Keratinocyte (primary cell): ENCODE data around the gene PDGFRA. TPM values are rescaled to one million over a fixed set of nuclear protein-coding genes. Genes with fewer than 3 reads are reported as not detected.
A peak's percentile ranks its signal among the peaks of the same experiment; 100 is the strongest.

Experiments
- DNase-seq: peaks from one replicate; pipeline ENCODE4 v3.0.0-alpha.2; 2011; ENCODE audit warnings: low read depth, missing footprints, low spot score
- FAIRE-seq: peaks from 2 replicates; lab custom pipeline; 2011; peaks lifted over from hg19 to GRCh38; lab: Jason Lieb, UNC
- H2AFZ ChIP-seq: 2 replicates; pipeline ENCODE4 v1.6.0; 2012; ENCODE audit warnings: low read length, control low read depth, inconsistent platforms; ENCODE audit not compliant: control insufficient read depth
- H3K27ac ChIP-seq: 2 replicates; pipeline ENCODE4 v1.5.1; 2011; ENCODE audit warnings: low read length; ENCODE audit not compliant: control insufficient read depth, insufficient read depth
- H3K27me3 ChIP-seq: 3 replicates; pipeline ENCODE4 v1.6.0; 2011; ENCODE audit warnings: low read length; ENCODE audit not compliant: control insufficient read depth, insufficient read depth; ENCODE audit errors: extremely low read depth
- H3K36me3 ChIP-seq, 2 experiments: 2 replicates in 1 of 2; 3 replicates in 1 of 2; pipeline ENCODE4 v1.5.1; 2011; ENCODE audit warnings: low read length in 2 of 2, mild to moderate bottlenecking in 1 of 2; ENCODE audit not compliant: control insufficient read depth in 2 of 2, insufficient read depth in 2 of 2; ENCODE audit errors: extremely low read depth in 1 of 2
- H3K4me1 ChIP-seq: 3 replicates; pipeline ENCODE4 v1.5.1; 2011; ENCODE audit warnings: low read length; ENCODE audit not compliant: control insufficient read depth, insufficient read depth; ENCODE audit errors: extremely low read depth
- H3K4me2 ChIP-seq: 3 replicates; pipeline ENCODE4 v1.6.0; 2011; ENCODE audit warnings: low read depth, low read length; ENCODE audit not compliant: control insufficient read depth, insufficient read depth; ENCODE audit errors: extremely low read depth
- H3K4me3 ChIP-seq, 3 experiments: fragments of 200-600 bp in 1 of 3; sonication (generic) in 1 of 3; 2 replicates in 2 of 3; 3 replicates in 1 of 3; pipeline ENCODE4 v1.5.1; 2011 to 2016; ENCODE audit warnings: low read length in 3 of 3, mild to moderate bottlenecking in 3 of 3, control low read depth in 2 of 3, inconsistent platforms in 1 of 3, low read depth in 1 of 3, mixed read lengths in 1 of 3, mixed run types in 1 of 3, moderate library complexity in 1 of 3; ENCODE audit not compliant: control insufficient read depth in 2 of 3, insufficient read depth in 2 of 3; ENCODE audit errors: extremely low read depth in 1 of 3
- H3K79me2 ChIP-seq: 2 replicates; pipeline ENCODE4 v1.6.0; 2012; ENCODE audit warnings: low read length; ENCODE audit not compliant: control insufficient read depth, insufficient read depth
- H3K9ac ChIP-seq: 3 replicates; pipeline ENCODE4 v1.6.0; 2011; ENCODE audit warnings: low read length; ENCODE audit not compliant: control insufficient read depth, insufficient read depth; ENCODE audit errors: extremely low read depth
- H3K9me1 ChIP-seq: 3 replicates; pipeline ENCODE4 v1.6.0; 2011; ENCODE audit warnings: low read length; ENCODE audit not compliant: control insufficient read depth, insufficient read depth; ENCODE audit errors: extremely low read depth
- H3K9me3 ChIP-seq: 2 replicates; pipeline ENCODE4 v1.5.1; 2012; ENCODE audit warnings: low read depth, low read length; ENCODE audit not compliant: control insufficient read depth
- H4K20me1 ChIP-seq: 3 replicates; pipeline ENCODE4 v1.6.0; 2011; ENCODE audit warnings: low read length; ENCODE audit not compliant: control insufficient read depth, insufficient read depth; ENCODE audit errors: extremely low read depth
- CTCF ChIP-seq, 3 experiments: IDR thresholded peaks in 1 of 3; conservative IDR thresholded peaks in 1 of 3; optimal IDR thresholded peaks in 1 of 3; 2 replicates in 2 of 3; 3 replicates in 1 of 3; pipeline versions ENCODE3 to v1.5.1; 2011; ENCODE audit warnings: low read length in 3 of 3, mild to moderate bottlenecking in 3 of 3, moderate library complexity in 2 of 3, control low read depth in 1 of 3, inconsistent platforms in 1 of 3; ENCODE audit not compliant: insufficient read depth in 2 of 3; ENCODE audit errors: extremely low read depth in 1 of 3
- EZH2 ChIP-seq: IDR thresholded peaks from one replicate; pipeline ENCODE4 v1.6.1; 2012; ENCODE audit warnings: inconsistent platforms, mild to moderate bottlenecking, low read length, moderate library complexity
- dilution Hi-C: fragments of 300-500 bp; cut with MboI; formaldehyde crosslinking; loops from one replicate; pipeline ENCODE4 v1.7.0; 2020; ENCODE audit warnings: low sequenced_read_pairs; ENCODE audit not compliant: extremely low pct_ligation_motif_present
- polyA plus RNA-seq, 5 experiments: library from polyadenylated mRNA; depleted of rRNA in 3 of 5; stranded (reverse) in 3 of 5; stranded (forward) in 1 of 5; unstranded in 1 of 5; fragments of >200 nt; gene quantifications; 1 replicate in 1 of 5; 2 replicates in 3 of 5; 3 replicates in 1 of 5; pipeline versions ENCODE4 v1.2.1 to v1.2.3, GENCODE V29; 2011 to 2012; ENCODE audit warnings: missing spikeins in 2 of 5, low read depth in 1 of 5, low replicate concordance in 1 of 5

Gene PDGFRA
- polyA plus RNA-seq, 1 donor (not counting 4 experiments of a cell fraction or from before 2014, with no cell fraction given): 0.22 TPM

- H4K20me1 ChIP-seq: peaks cover 4% of the 10 kb centered on the region
- FAIRE-seq: no peak
- no peaks in the 10 kb centered on the region for H3K36me3 ChIP-seq
- H3K4me2 ChIP-seq: no peak overlapping the region
- H2AFZ ChIP-seq: no peak overlapping the region
- no peaks in the 10 kb centered on the region for H3K4me1 ChIP-seq
- no peak overlapping the region for H3K27ac ChIP-seq
- TF ChIP-seq EZH2 (no peak), CTCF (optimal IDR thresholded peaks at IDR 0.05 in 1 of 3, IDR thresholded peaks at IDR 0.05 in 1 of 3, conservative IDR thresholded peaks at IDR 0.05 in 1 of 3; ENCODE audit: extremely low read depth in 1 of 3, insufficient read depth in 2 of 3, low read length in 3 of 3) (no peak)
- no peak overlapping the region for H3K4me3 ChIP-seq
- dilution Hi-C loops: no loop called here
- no peak overlapping the region for H3K9ac ChIP-seq
- H3K27me3 ChIP-seq: peaks cover 6% of the 10 kb centered on the region
- DNase-seq: no peak
- no peaks in the 10 kb centered on the region for H3K79me2 ChIP-seq
- no peaks in the 10 kb centered on the region for H3K9me1 ChIP-seq
- no peaks in the 10 kb centered on the region for H3K9me3 ChIP-seq
These were observed 88.6 kb downstream of the PDGFRA start for GRCh38 chr4:54317690-54318089.

- DNase-seq: peak; percentile 4
- FAIRE-seq: no peak
- TF ChIP-seq CTCF (optimal IDR thresholded peaks at IDR 0.05 in 1 of 3, IDR thresholded peaks at IDR 0.05 in 1 of 3, conservative IDR thresholded peaks at IDR 0.05 in 1 of 3; ENCODE audit: extremely low read depth in 1 of 3, insufficient read depth in 2 of 3, low read length in 3 of 3): peak; percentile 59 to 93 (median 90)
- TF ChIP-seq EZH2: no peak
- no peaks in the 10 kb centered on the region for H3K36me3 ChIP-seq
- no peaks in the 10 kb centered on the region for H3K79me2 ChIP-seq
- dilution Hi-C loops: no loop called here
- no peak overlapping the region for H3K4me2 ChIP-seq
- no peak overlapping the region for H2AFZ ChIP-seq
- H3K9me1 ChIP-seq: no peaks in the 10 kb centered on the region
- H3K27ac ChIP-seq: no peak overlapping the region
- H3K9ac ChIP-seq: no peak overlapping the region
- H3K27me3 ChIP-seq: peaks cover 6% of the 10 kb centered on the region
- H4K20me1 ChIP-seq: peaks cover 4% of the 10 kb centered on the region
- H3K4me3 ChIP-seq: no peak overlapping the region
- H3K9me3 ChIP-seq: no peaks in the 10 kb centered on the region
- no peaks in the 10 kb centered on the region for H3K4me1 ChIP-seq
These were observed 89.8 kb downstream of the PDGFRA start for GRCh38 chr4:54318904-54319303.
